K562 (cell line): Measurements from ENCODE around the gene ARHGAP12. TPM values are rescaled to one million over a fixed set of nuclear protein-coding genes. Genes with fewer than 3 reads are reported as not detected.

ENCODE experiments used
- ATAC-seq: fragments of 200-7000 bp; cut with Tn5 transposase; 3 replicates; pipeline ENCODE4 v1.9.1; 2020; ENCODE audit warnings: moderate library complexity
- BruUV-seq: library from RNA; stranded (reverse); fragments of 400-500 nt; replicated peaks from 2 replicates; lab custom pipeline; 2021; lab: Mats Ljungman, UMichigan
- CTCF ChIA-PET: fragments of 300-600 bp; formaldehyde crosslinking; extraction: SDS; loops from one replicate; lab custom pipeline; 2021; ENCODE audit warnings: low intra/inter-chr PET ratio; lab: Yijun Ruan, JAX
- POLR2A ChIA-PET: fragments of 300-600, 350-650 bp; sonication (Branson Sonifier 250); formaldehyde crosslinking; extraction: SDS; loops from one replicate; lab custom pipeline; 2021; ENCODE audit warnings: antibody characterized with exemption, inconsistent platforms; lab: Yijun Ruan, JAX
- DNase-seq, 4 experiments: peaks; one replicate each; pipeline versions ENCODE4 v3.0.0 to v3.0.0-alpha.2; 2011 to 2018; ENCODE audit warnings: low spot score in 3 of 4, mixed read lengths in 3 of 4; ENCODE audit errors: extremely low read depth in 1 of 4
- FAIRE-seq: peaks from 2 replicates; lab custom pipeline; 2011; peaks lifted over from hg19 to GRCh38; lab: Jason Lieb, UNC
- H2AFZ ChIP-seq: 2 replicates; pipeline ENCODE4 v1.6.0; 2011; ENCODE audit warnings: low read depth, low read length, control low read depth, inconsistent platforms
- H3K27ac ChIP-seq: fragments of 200-600 bp; 3 replicates; pipeline ENCODE4 v1.8.0; 2011; ENCODE audit warnings: low read depth, mild to moderate bottlenecking, control low read depth, inconsistent platforms, low read length, moderate library complexity, mixed read lengths; ENCODE audit errors: extremely low read depth
- H3K27me3 ChIP-seq, 2 experiments: fragments of 300-600 bp in 1 of 2; 2 replicates in 1 of 2; 3 replicates in 1 of 2; pipeline versions ENCODE4 v1.6.0 to v1.8.0; 2011; ENCODE audit warnings: inconsistent platforms in 2 of 2, low read length in 2 of 2, mild to moderate bottlenecking in 1 of 2, mixed read lengths in 1 of 2, moderate library complexity in 1 of 2; ENCODE audit not compliant: control insufficient read depth in 2 of 2, insufficient read depth in 2 of 2
- H3K36me3 ChIP-seq: fragments of 300-600 bp; 3 replicates; pipeline ENCODE4 v1.8.0; 2011; ENCODE audit warnings: mild to moderate bottlenecking, low read length, inconsistent platforms; ENCODE audit not compliant: control insufficient read depth, insufficient read depth
- H3K4me1 ChIP-seq, 2 experiments: fragments of 200-600 bp in 1 of 2; replicated peaks in 1 of 2; 2 replicates in 1 of 2; 3 replicates in 1 of 2; pipeline versions ENCODE4 v1.5.1 to v1.8.0; 2011; ENCODE audit warnings: inconsistent platforms in 2 of 2, low read length in 2 of 2, mild to moderate bottlenecking in 1 of 2, mixed read lengths in 1 of 2, moderate library complexity in 1 of 2; ENCODE audit not compliant: control insufficient read depth in 2 of 2, insufficient read depth in 2 of 2
- H3K4me2 ChIP-seq: 2 replicates; pipeline ENCODE4 v1.6.1; 2011; ENCODE audit warnings: low read length, control low read depth, inconsistent platforms, mixed read lengths; ENCODE audit not compliant: insufficient read depth
- H3K4me3 ChIP-seq: fragments of 200-600 bp; sonication (generic), shearing (Covaris generic); 2 replicates; pipeline ENCODE4 v1.5.1; 2016; ENCODE audit warnings: control low read depth, inconsistent platforms
- H3K79me2 ChIP-seq: fragments of 200-600 bp; 3 replicates; pipeline ENCODE4 v1.8.0; 2011; ENCODE audit warnings: low read length, inconsistent platforms; ENCODE audit not compliant: control insufficient read depth, insufficient read depth
- H3K9ac ChIP-seq, 2 experiments: 2 replicates each; pipeline versions ENCODE4 v1.6.0 to v1.6.1; 2011; ENCODE audit warnings: low read depth in 2 of 2, low read length in 2 of 2, control low read depth in 1 of 2, inconsistent platforms in 1 of 2, mild to moderate bottlenecking in 1 of 2, mixed read lengths in 1 of 2; ENCODE audit not compliant: insufficient read depth in 1 of 2
- H3K9me1 ChIP-seq: one replicate; pipeline ENCODE4 v1.6.0; 2011; ENCODE audit warnings: inconsistent platforms, mild to moderate bottlenecking, low read length, moderate library complexity; ENCODE audit not compliant: control insufficient read depth, insufficient read depth
- H3K9me3 ChIP-seq: replicated peaks from 2 replicates; pipeline ENCODE4 v1.5.1; 2011; ENCODE audit warnings: low read depth, low read length, inconsistent platforms; ENCODE audit not compliant: control insufficient read depth, insufficient read depth
- H4K20me1 ChIP-seq: replicated peaks from 2 replicates; pipeline ENCODE4 v1.6.1; 2011; ENCODE audit warnings: low read length, inconsistent platforms, mixed read lengths; ENCODE audit not compliant: control insufficient read depth, insufficient read depth
- MCM7 ChIP-seq, 2 experiments: fragments of 450-650 bp; IDR thresholded peaks; 2 replicates each; pipeline ENCODE4 v1.6.1; 2016 to 2018
- MYNN ChIP-seq, 2 experiments: sonication (generic); formaldehyde crosslinking in 1 of 2; IDR thresholded peaks; 2 replicates each; pipeline versions ENCODE4 v1.5.0 to v1.6.1; 2016 to 2020; ENCODE audit warnings: antibody characterized with exemption in 1 of 2, missing genetic modification reagents in 1 of 2
- SIN3B ChIP-seq: fragments of 450-650 bp; IDR thresholded peaks from 2 replicates; pipeline ENCODE4 v1.6.1; 2017; ENCODE audit warnings: low read depth, mild to moderate bottlenecking, moderate library complexity
- SMARCA4 ChIP-seq: fragments of 450-650 bp; IDR thresholded peaks from 2 replicates; pipeline ENCODE4 v1.6.1; 2016
- XRCC5 ChIP-seq: fragments of 200-400 bp; formaldehyde crosslinking; IDR thresholded peaks from 2 replicates; pipeline ENCODE4 v1.6.1; 2017; ENCODE audit warnings: low read depth, mild to moderate bottlenecking, low read length
- ZBTB9 ChIP-seq: fragments of 450-650 bp; formaldehyde crosslinking; IDR thresholded peaks from 2 replicates; pipeline ENCODE4 v1.4.0; 2020; ENCODE audit warnings: mild to moderate bottlenecking, moderate library complexity
- WGBS: fragments of 100-300 bp; shearing (Covaris generic); methylation state at CpG from one replicate; pipeline ENCODE4 v1.1.6; 2016; ENCODE audit warnings: low coverage, mixed read lengths; ENCODE audit not compliant: insufficient coverage; ENCODE audit errors: missing lambda C conversion rate; 5-methylcytosine and 5-hydroxymethylcytosine counted together
- in situ Hi-C: fragments of 300-500 bp; cut with MboI; formaldehyde crosslinking; loops from 4 replicates; pipeline ENCODE4 v1.15.0; 2018; ENCODE audit warnings: inconsistent platforms, mixed read lengths
- intact Hi-C: fragments of 100-400 bp; cut with micrococcal nuclease; formaldehyde crosslinking; loops from 2 replicates; pipeline ENCODE4 v1.14.2; 2022
- polyA plus RNA-seq, 8 experiments: library from polyadenylated mRNA; depleted of rRNA in 4 of 8; stranded (reverse) in 5 of 8; unstranded in 3 of 8; fragments of >200 nt; fragmentation: Nextera tagmentation in 2 of 8; fragmentation: Illumina TruSeq in 1 of 8; extraction: Ambion mirVana in 2 of 8; extraction: Trizol in 1 of 8; gene quantifications; 2 replicates each; pipeline versions ENCODE4 v1.2.1 to v1.2.3, GENCODE V29; 2011 to 2014; ENCODE audit warnings: inconsistent platforms in 1 of 8, missing spikeins in 1 of 8
- total RNA-seq, 7 experiments: library from RNA; depleted of rRNA in 6 of 7; stranded (reverse); fragments of >200 nt in 6 of 7; fragmentation: Illumina TruSeq in 2 of 7; extraction: Trizol in 2 of 7; gene quantifications; 2 replicates each; pipeline versions ENCODE4 v1.2.1 to v1.2.3, GENCODE V29; 2011 to 2021; ENCODE audit warnings: low replicate concordance in 1 of 7

The ARHGAP12 gene
- total and polyA plus RNA-seq, 9 of the 15 experiments (the other 6 are each of a cell fraction or from before 2014, with no cell fraction given): 4.4 to 18.7 (median 10.1) TPM

- WGBS: 21% methylated on average over 9 of the region's 9 CpGs
- POLR2A ChIA-PET: interaction anchor here (0.6 to 0.9 kb wide), 2 partner anchors 9 to 332 kb away, joined by 3 read pairs; no protein-coding TSS in a partner anchor
- peaks cover 5 to 10% of the 10 kb centered on the region in 2 experiments; a peak in 4 of 5 replicates for H3K4me1 ChIP-seq
- H3K27me3 ChIP-seq: peaks cover 21 to 41% of the 10 kb centered on the region in 2 experiments; a peak in 4 of 5 replicates
- no peak overlapping the region for H3K9ac ChIP-seq
- no peak overlapping the region for H3K4me3 ChIP-seq
- no TSS peak for BruUV-seq
- H3K27ac ChIP-seq: no peak overlapping the region
- H4K20me1 ChIP-seq: no peaks in the 10 kb centered on the region
- no peaks in the 10 kb centered on the region for H3K79me2 ChIP-seq
- DNase-seq: no peak
- CTCF ChIA-PET: no interaction called here
- ATAC-seq: no peak
- TF ChIP-seq MCM7 (IDR thresholded peaks at IDR 0.05) (no peak), MYNN (IDR thresholded peaks at IDR 0.05) (no peak), MYNN (CRISPR knock-in tag; IDR thresholded peaks at IDR 0.05) (no peak), SIN3B (no peak), SMARCA4 (no peak), ZBTB9 (CRISPR knock-in tag) (no peak), XRCC5 (no peak)
- FAIRE-seq: no peak
- H3K4me2 ChIP-seq: no peak overlapping the region
- no peaks in the 10 kb centered on the region for H3K9me3 ChIP-seq
- H2AFZ ChIP-seq: no peak overlapping the region
- intact Hi-C loops: no loop called here
- in situ Hi-C loops: no loop called here
- no peaks in the 10 kb centered on the region for H3K9me1 ChIP-seq
- H3K36me3 ChIP-seq: no peaks in the 10 kb centered on the region
These were observed 171.2 kb downstream of the ARHGAP12 start for GRCh38 chr10:31757386-31757791.
